GM10847 (cell line): Measurements from ENCODE around the gene CLIP2.

ENCODE experiments used
- POLR2A ChIP-seq: IDR thresholded peaks from 2 replicates; pipeline ENCODE4 v1.6.1; 2011; ENCODE audit not compliant: insufficient read length; ENCODE audit errors: extremely low read depth

CLIP2 gene

GRCh38 chr7:74334030-74334429 is 44.8 kb downstream of the CLIP2 start:
- no peak for TF ChIP-seq POLR2A

GRCh38 chr7:74337926-74338325 is 48.7 kb downstream of the CLIP2 start:
- TF ChIP-seq POLR2A = no peak

GRCh38 chr7:74338366-74339108 is 49.3 kb downstream of the CLIP2 start:
- TF ChIP-seq POLR2A = no peak

GRCh38 chr7:74343281-74344131 is 54.3 kb downstream of the CLIP2 start:
- no peak for TF ChIP-seq POLR2A

GRCh38 chr7:74344132-74344496 is 54.9 kb downstream of the CLIP2 start:
- TF ChIP-seq POLR2A = no peak

- TF ChIP-seq POLR2A = no peak
Observed at GRCh38 chr7:74344786-74345185, 55.6 kb downstream of the CLIP2 start.

- no peak for TF ChIP-seq POLR2A
Observed at GRCh38 chr7:74345970-74346369, 56.8 kb downstream of the CLIP2 start.

- no peak for TF ChIP-seq POLR2A
Observed at GRCh38 chr7:74349621-74350020, 60.4 kb downstream of the CLIP2 start.

- TF ChIP-seq POLR2A = no peak
Observed at GRCh38 chr7:74350751-74351150, 61.5 kb downstream of the CLIP2 start.

GRCh38 chr7:74351836-74352235 is 62.6 kb downstream of the CLIP2 start:
- no peak for TF ChIP-seq POLR2A

GRCh38 chr7:74354009-74354408 is 64.8 kb downstream of the CLIP2 start:
- no peak for TF ChIP-seq POLR2A

GRCh38 chr7:74355091-74355490 is 65.9 kb downstream of the CLIP2 start:
- no peak for TF ChIP-seq POLR2A

- TF ChIP-seq POLR2A = no peak
Observed at GRCh38 chr7:74356589-74357315, 67.5 kb downstream of the CLIP2 start.

GRCh38 chr7:74360008-74360407 is 70.8 kb downstream of the CLIP2 start:
- no peak for TF ChIP-seq POLR2A

GRCh38 chr7:74362266-74362665 is 73.1 kb downstream of the CLIP2 start:
- TF ChIP-seq POLR2A = no peak

GRCh38 chr7:74364061-74364460 is 74.9 kb downstream of the CLIP2 start:
- no peak for TF ChIP-seq POLR2A
